Mesenchymal stem cell (in vitro differentiated cells and primary cell): ENCODE results near the gene ATP5PO.

Experiments used
- DNase-seq: peaks from one replicate; pipeline ENCODE4 v3.0.0-alpha.2; 2013
- H2AFZ ChIP-seq: one replicate; pipeline ENCODE4 v1.6.1; 2013; ENCODE audit warnings: low read depth, mild to moderate bottlenecking, control low read depth, inconsistent platforms, low read length, moderate library complexity
- H2AK5ac ChIP-seq: 2 replicates; pipeline ENCODE4 v1.6.1; 2013; ENCODE audit warnings: low read length, moderate library complexity, mild to moderate bottlenecking, inconsistent platforms; ENCODE audit not compliant: severe bottlenecking
- H2BK120ac ChIP-seq: one replicate; pipeline ENCODE4 v1.6.1; 2013; ENCODE audit warnings: low read depth, mild to moderate bottlenecking, inconsistent platforms, low read length, moderate library complexity
- H2BK12ac ChIP-seq, 2 experiments: one replicate each; pipeline ENCODE4 v1.6.1; 2013; ENCODE audit warnings: inconsistent platforms in 2 of 2, low read length in 2 of 2, mild to moderate bottlenecking in 2 of 2, moderate library complexity in 2 of 2, control low read depth in 1 of 2
- H2BK15ac ChIP-seq: one replicate; pipeline ENCODE4 v1.6.1; 2013; ENCODE audit warnings: mild to moderate bottlenecking, low read depth, inconsistent platforms; ENCODE audit not compliant: poor library complexity, severe bottlenecking
- H2BK5ac ChIP-seq: 2 replicates; pipeline ENCODE4 v1.6.1; 2013; ENCODE audit warnings: low read depth, mild to moderate bottlenecking, low read length, control low read depth, inconsistent platforms; ENCODE audit not compliant: poor library complexity, severe bottlenecking
- H3K14ac ChIP-seq, 2 experiments: one replicate each; pipeline ENCODE4 v1.6.1; 2013; ENCODE audit warnings: inconsistent platforms in 2 of 2, low read length in 2 of 2, control low read depth in 1 of 2, mild to moderate bottlenecking in 1 of 2, moderate library complexity in 1 of 2
- H3K18ac ChIP-seq, 2 experiments: one replicate each; pipeline ENCODE4 v1.6.1; 2013; ENCODE audit warnings: inconsistent platforms in 2 of 2, low read length in 2 of 2, control low read depth in 1 of 2, low read depth in 1 of 2, mild to moderate bottlenecking in 1 of 2
- H3K23ac ChIP-seq, 2 experiments: one replicate each; pipeline ENCODE4 v1.6.1; 2013; ENCODE audit warnings: inconsistent platforms in 2 of 2, low read length in 2 of 2, mild to moderate bottlenecking in 2 of 2, moderate library complexity in 2 of 2, control low read depth in 1 of 2
- H3K27ac ChIP-seq: 2 replicates; pipeline ENCODE4 v1.5.1; 2013; ENCODE audit warnings: mild to moderate bottlenecking, moderate library complexity, low read length, control low read depth, inconsistent platforms; ENCODE audit not compliant: poor library complexity, severe bottlenecking
- H3K27me3 ChIP-seq, 2 experiments: 2 replicates each; pipeline versions ENCODE4 v1.6.1 to v1.7.0; 2013; ENCODE audit warnings: low read length in 2 of 2, mild to moderate bottlenecking in 2 of 2, moderate library complexity in 2 of 2, control low read depth in 1 of 2, inconsistent platforms in 1 of 2; ENCODE audit not compliant: control insufficient read depth in 1 of 2, insufficient read depth in 1 of 2
- H3K36me3 ChIP-seq, 2 experiments: 2 replicates each; pipeline versions ENCODE4 v1.6.1 to v1.7.0; 2013; ENCODE audit warnings: low read length in 2 of 2, control low read depth in 1 of 2, inconsistent platforms in 1 of 2, low read depth in 1 of 2, mild to moderate bottlenecking in 1 of 2; ENCODE audit not compliant: insufficient read depth in 2 of 2, control insufficient read depth in 1 of 2
- H3K4ac ChIP-seq, 2 experiments: one replicate each; pipeline ENCODE4 v1.6.1; 2013; ENCODE audit warnings: inconsistent platforms in 2 of 2, low read length in 2 of 2, mild to moderate bottlenecking in 2 of 2, moderate library complexity in 2 of 2, control low read depth in 1 of 2, low read depth in 1 of 2
- H3K4me1 ChIP-seq: 2 replicates; pipeline ENCODE4 v1.6.1; 2013; ENCODE audit warnings: low read depth, low read length, control low read depth; ENCODE audit not compliant: control insufficient read depth, insufficient read depth
- H3K4me2 ChIP-seq: 2 replicates; pipeline ENCODE4 v1.6.1; 2013; ENCODE audit warnings: low read length, mild to moderate bottlenecking, inconsistent platforms; ENCODE audit not compliant: poor library complexity, severe bottlenecking
- H3K4me3 ChIP-seq, 2 experiments: 2 replicates each; pipeline versions ENCODE4 v1.5.1 to v1.7.0; 2013; ENCODE audit warnings: low read length in 2 of 2, mild to moderate bottlenecking in 2 of 2, control low read depth in 1 of 2, low read depth in 1 of 2; ENCODE audit not compliant: insufficient read depth in 1 of 2
- H3K79me1 ChIP-seq: replicated peaks from 2 replicates; pipeline ENCODE4 v1.6.1; 2013; ENCODE audit warnings: mild to moderate bottlenecking, control low read depth, low read length, inconsistent platforms; ENCODE audit not compliant: poor library complexity, severe bottlenecking
- H3K9ac ChIP-seq: 2 replicates; pipeline ENCODE4 v1.7.0; 2013; ENCODE audit warnings: mild to moderate bottlenecking, low read length, moderate library complexity
- H3K9me3 ChIP-seq: 2 replicates; pipeline ENCODE4 v1.7.0; 2013; ENCODE audit warnings: mild to moderate bottlenecking, low read length; ENCODE audit not compliant: control insufficient read depth
- H4K8ac ChIP-seq: one replicate; pipeline ENCODE4 v1.6.1; 2013; ENCODE audit warnings: inconsistent platforms, mild to moderate bottlenecking, low read length, moderate library complexity
- H4K91ac ChIP-seq: one replicate; pipeline ENCODE4 v1.6.1; 2013; ENCODE audit warnings: mild to moderate bottlenecking, low read length, inconsistent platforms
- WGBS: methylation state at CpG from one replicate; pipeline ENCODE4 v1.1.7; 2013; ENCODE audit warnings: mixed read lengths; 5-methylcytosine and 5-hydroxymethylcytosine counted together

ATP5PO gene

GRCh38 chr21:33893917-33894316 is 21.7 kb downstream of the ATP5PO start:
- DNase-seq, result no peak
- Histone ChIP-seq H3K18ac (no peak overlapping the region), H3K4ac (no peak overlapping the region), H4K8ac (no peak overlapping the region), H3K9me3 (no peaks in the 10 kb centered on the region), H3K9ac (peak overlapping the region; percentile 76), H2BK15ac (no peak overlapping the region), H2BK120ac (no peak overlapping the region), H2BK12ac (no peak overlapping the region), H2AFZ (no peak overlapping the region), H3K36me3 (peaks cover 0 to 6% of the 10 kb centered on the region in 2 experiments), H3K27ac (no peak overlapping the region), H3K14ac (no peak overlapping the region), H2AK5ac (no peak overlapping the region), H3K23ac (no peak overlapping the region), H4K91ac (no peak overlapping the region), H3K4me1 (peaks cover 19% of the 10 kb centered on the region), H3K4me3 (no peak overlapping the region), H3K4me2 (no peak overlapping the region), H3K27me3 (no peaks in the 10 kb centered on the region), H3K79me1 (no peaks in the 10 kb centered on the region), H2BK5ac (no peak overlapping the region)
- WGBS, result 93% methylated on average over 4 of the region's 4 CpGs

GRCh38 chr21:33892853-33893252 is 22.8 kb downstream of the ATP5PO start:
- Histone ChIP-seq H3K4me1 (peaks cover 10% of the 10 kb centered on the region), H3K79me1 (no peaks in the 10 kb centered on the region), H3K9me3 (no peaks in the 10 kb centered on the region), H3K27me3 (no peaks in the 10 kb centered on the region), H2AK5ac (no peak overlapping the region), H3K4ac (no peak overlapping the region), H3K4me2 (no peak overlapping the region), H3K36me3 (peaks cover 0 to 6% of the 10 kb centered on the region in 2 experiments), H3K18ac (no peak overlapping the region), H4K91ac (no peak overlapping the region), H3K9ac (no peak overlapping the region), H2BK120ac (no peak overlapping the region), H2BK12ac (no peak overlapping the region), H3K4me3 (no peak overlapping the region), H3K23ac (no peak overlapping the region), H3K14ac (no peak overlapping the region), H2AFZ (no peak overlapping the region), H2BK5ac (no peak overlapping the region), H3K27ac (no peak overlapping the region), H2BK15ac (no peak overlapping the region), H4K8ac (no peak overlapping the region)
- no peak for DNase-seq
- 87% methylated on average over 8 of the region's 8 CpGs for WGBS

GRCh38 chr21:33890187-33890586 is 25.4 kb downstream of the ATP5PO start:
- 86% methylated on average over 5 of the region's 5 CpGs for WGBS
- Histone ChIP-seq H2AK5ac (no peak overlapping the region), H3K9ac (no peak overlapping the region), H4K91ac (no peak overlapping the region), H3K4me2 (no peak overlapping the region), H2BK12ac (no peak overlapping the region), H2BK120ac (no peak overlapping the region), H3K27me3 (peaks cover 0 to 1% of the 10 kb centered on the region in 2 experiments), H3K18ac (no peak overlapping the region), H3K36me3 (no peaks in the 10 kb centered on the region), H2AFZ (no peak overlapping the region), H3K4me3 (no peak overlapping the region), H3K79me1 (no peaks in the 10 kb centered on the region), H3K23ac (no peak overlapping the region), H3K4ac (no peak overlapping the region), H3K9me3 (no peaks in the 10 kb centered on the region), H4K8ac (no peak overlapping the region), H3K14ac (no peak overlapping the region), H3K4me1 (peaks cover 3% of the 10 kb centered on the region), H2BK15ac (no peak overlapping the region), H3K27ac (no peak overlapping the region), H2BK5ac (no peak overlapping the region)
- DNase-seq, result no peak

GRCh38 chr21:33886321-33886720 is 29.3 kb downstream of the ATP5PO start:
- Histone ChIP-seq H2BK15ac (no peak overlapping the region), H3K18ac (no peak overlapping the region), H3K27me3 (peaks cover 0 to 16% of the 10 kb centered on the region in 2 experiments), H3K4me1 (peaks cover 4% of the 10 kb centered on the region), H3K9ac (no peak overlapping the region), H3K4me2 (no peak overlapping the region), H3K4ac (no peak overlapping the region), H2BK12ac (no peak overlapping the region), H2AK5ac (no peak overlapping the region), H3K27ac (no peak overlapping the region), H2BK5ac (no peak overlapping the region), H4K91ac (no peak overlapping the region), H3K4me3 (no peak overlapping the region), H3K9me3 (no peaks in the 10 kb centered on the region), H3K36me3 (no peaks in the 10 kb centered on the region), H2BK120ac (no peak overlapping the region), H2AFZ (no peak overlapping the region), H3K79me1 (no peaks in the 10 kb centered on the region), H3K14ac (no peak overlapping the region), H4K8ac (no peak overlapping the region), H3K23ac (no peak overlapping the region)
- DNase-seq, result no peak
- WGBS, result 91% methylated on average over 11 of the region's 11 CpGs
